NT2/D1 (cell line): ENCODE data around the gene MTFR1L.
A peak's percentile ranks its signal among the peaks of the same experiment; 100 is the strongest.

Experiments used
- DNase-seq: peaks from one replicate; pipeline ENCODE4 v3.0.0-alpha.2; 2011; ENCODE audit warnings: low read depth, low spot score
- H3K27me3 ChIP-seq: 2 replicates; pipeline ENCODE4 v1.6.0; 2011; ENCODE audit warnings: mild to moderate bottlenecking; ENCODE audit not compliant: insufficient read length, insufficient read depth
- H3K36me3 ChIP-seq: 2 replicates; pipeline ENCODE4 v1.6.1; 2011; ENCODE audit warnings: mild to moderate bottlenecking, low read length, mixed read lengths; ENCODE audit not compliant: insufficient read depth, insufficient read length
- H3K4me1 ChIP-seq: 2 replicates; pipeline ENCODE4 v1.5.1; 2011; ENCODE audit not compliant: insufficient read depth, insufficient read length
- H3K4me3 ChIP-seq: 2 replicates; pipeline ENCODE4 v1.5.1; 2011; ENCODE audit warnings: low read depth; ENCODE audit not compliant: insufficient read length
- H3K9ac ChIP-seq: 2 replicates; pipeline ENCODE4 v1.6.0; 2011; ENCODE audit warnings: low read depth; ENCODE audit not compliant: insufficient read length
- H3K9me3 ChIP-seq: 2 replicates; pipeline ENCODE4 v1.5.1; 2011; ENCODE audit warnings: mild to moderate bottlenecking, low read length; ENCODE audit not compliant: insufficient read depth
- SUZ12 ChIP-seq: IDR thresholded peaks from 2 replicates; pipeline ENCODE4 v1.6.1; 2011; ENCODE audit not compliant: insufficient read length, insufficient read depth; ENCODE audit errors: extremely low read depth
- YY1 ChIP-seq: IDR thresholded peaks from 2 replicates; pipeline ENCODE4 v1.6.1; 2011; ENCODE audit not compliant: insufficient read length, insufficient read depth
- ZNF274 ChIP-seq: IDR thresholded peaks from 2 replicates; pipeline ENCODE4 v1.6.1; 2011; ENCODE audit warnings: mild to moderate bottlenecking, low read depth, low read length

The MTFR1L gene

DNA sequence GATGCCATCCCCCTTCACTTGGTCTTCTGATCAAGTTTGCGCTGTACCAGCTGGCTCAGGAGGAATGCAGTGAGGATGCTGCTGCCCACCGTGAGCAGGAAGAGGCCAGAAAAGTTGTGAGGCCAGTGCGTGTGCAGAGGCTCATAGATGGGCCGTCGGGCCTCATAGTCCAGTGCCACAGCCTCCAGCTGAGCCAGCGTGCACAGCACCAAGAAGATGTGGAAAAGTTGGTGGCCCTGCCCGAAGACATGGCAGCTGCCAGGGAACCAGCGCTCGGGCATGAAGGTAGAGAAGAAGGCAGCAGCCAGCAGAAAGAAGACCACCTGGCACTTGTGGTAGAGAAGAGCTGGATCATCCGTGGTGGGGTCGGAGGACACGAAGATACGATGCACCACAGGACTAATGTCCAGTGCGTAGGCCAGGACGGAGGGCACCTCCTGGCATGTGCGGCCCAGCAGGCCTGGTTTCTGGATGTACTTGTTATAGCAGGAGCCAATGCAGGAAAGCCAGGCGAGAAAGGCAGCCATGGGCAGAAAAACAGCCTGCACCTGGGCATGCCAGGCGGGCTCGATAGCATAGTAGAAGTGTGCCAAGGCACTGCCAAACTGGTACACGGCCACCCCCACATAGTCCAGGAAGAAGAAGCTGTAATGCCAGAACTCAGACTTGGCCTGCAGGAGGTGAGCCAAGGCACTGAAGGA, 43.2 kb downstream of the MTFR1L start:
- H3K9ac ChIP-seq, result peak overlapping the region; percentile 51

DNA sequence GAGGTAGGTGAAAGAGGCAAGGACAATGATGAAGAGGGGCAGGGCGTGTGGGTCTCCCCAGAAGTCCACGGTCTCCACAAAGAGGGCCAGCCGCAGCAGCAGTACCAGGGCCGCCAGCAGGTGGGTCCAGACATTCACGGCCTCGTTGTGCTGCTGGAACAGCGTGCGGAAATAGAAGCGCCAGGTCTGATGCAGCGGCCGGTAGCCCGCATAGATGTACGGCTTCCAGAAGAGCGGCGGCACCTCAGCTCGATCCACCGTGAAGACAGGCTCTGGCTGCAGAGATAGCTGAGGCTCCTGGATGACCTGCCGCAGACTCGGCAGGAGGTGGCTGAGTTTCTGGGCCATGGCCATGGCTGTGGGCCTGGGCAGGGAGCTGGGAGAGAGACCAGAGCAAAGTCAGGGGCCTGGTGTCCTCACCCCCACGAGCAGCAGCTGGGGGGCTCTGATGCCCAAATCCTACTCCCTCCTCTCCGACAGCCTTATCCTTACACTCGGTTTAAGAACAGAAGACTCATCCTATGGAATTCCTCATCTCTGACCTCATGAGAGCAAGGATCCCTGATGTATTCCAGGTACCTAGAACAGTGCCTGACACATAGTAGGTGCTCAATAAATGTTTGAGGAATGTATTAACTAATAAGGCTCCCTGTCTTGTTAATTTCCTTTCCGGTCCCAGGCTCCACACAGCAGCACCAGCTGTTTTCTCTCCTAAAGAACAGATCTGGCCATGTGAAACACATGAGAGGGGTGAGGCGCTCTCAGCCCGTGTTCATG, 43.9 kb downstream of the MTFR1L start:
- Histone ChIP-seq H3K4me3 (no peak overlapping the region), H3K36me3 (peaks cover 23% of the 10 kb centered on the region), H3K9ac (no peak overlapping the region), H3K27me3 (no peaks in the 10 kb centered on the region), H3K4me1 (peaks cover 24% of the 10 kb centered on the region), H3K9me3 (no peaks in the 10 kb centered on the region)
- TF ChIP-seq ZNF274 (no peak), YY1 (no peak), SUZ12 (no peak)
- DNase-seq, result no peak

More for the DNA sequence above, 43.2 kb downstream of the MTFR1L start:
- H3K9me3 ChIP-seq, result no peaks in the 10 kb centered on the region
- no peak for DNase-seq
- no peaks in the 10 kb centered on the region for H3K27me3 ChIP-seq
- H3K4me1 ChIP-seq, result peaks cover 20% of the 10 kb centered on the region
- TF ChIP-seq YY1 (no peak), ZNF274 (no peak), SUZ12 (no peak)
- H3K4me3 ChIP-seq, result no peak overlapping the region
- H3K36me3 ChIP-seq, result peaks cover 21% of the 10 kb centered on the region

- Histone ChIP-seq H3K4me1 (peaks cover 24% of the 10 kb centered on the region), H3K27me3 (no peaks in the 10 kb centered on the region), H3K36me3 (peaks cover 26% of the 10 kb centered on the region), H3K9me3 (no peaks in the 10 kb centered on the region), H3K4me3 (no peak overlapping the region), H3K9ac (no peak overlapping the region)
- DNase-seq, result no peak
- TF ChIP-seq YY1, result no peak
- TF ChIP-seq SUZ12, result no peak
- TF ChIP-seq ZNF274, result no peak
These were observed 44.7 kb downstream of the MTFR1L start for GRCh38 chr1:25864434-25864833.

DNA sequence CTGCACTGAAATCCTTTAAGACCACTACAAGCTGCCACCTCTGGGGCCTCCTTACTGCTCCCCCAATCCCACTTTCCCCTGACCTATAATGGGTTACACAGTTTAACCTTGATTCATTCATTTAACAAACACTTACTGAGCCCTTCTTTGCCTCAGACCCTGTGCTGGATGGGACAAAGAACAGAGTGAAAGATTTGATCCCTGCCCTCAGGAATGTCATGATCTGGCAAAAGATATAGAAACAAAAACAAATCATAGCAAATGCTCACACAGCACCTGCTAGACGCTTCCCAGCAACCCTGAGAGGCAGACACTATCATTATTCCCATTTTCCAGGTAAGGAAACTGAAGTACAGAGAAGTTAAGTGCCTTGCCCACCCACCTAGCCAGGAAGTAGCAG, 46.5 kb downstream of the MTFR1L start:
- Histone ChIP-seq H3K4me3 (no peak overlapping the region), H3K9ac (no peak overlapping the region), H3K27me3 (no peaks in the 10 kb centered on the region), H3K4me1 (peaks cover 32% of the 10 kb centered on the region), H3K9me3 (no peaks in the 10 kb centered on the region), H3K36me3 (peaks cover 36% of the 10 kb centered on the region)
- TF ChIP-seq SUZ12 (no peak), YY1 (no peak), ZNF274 (no peak)
- DNase-seq, result no peak

DNA sequence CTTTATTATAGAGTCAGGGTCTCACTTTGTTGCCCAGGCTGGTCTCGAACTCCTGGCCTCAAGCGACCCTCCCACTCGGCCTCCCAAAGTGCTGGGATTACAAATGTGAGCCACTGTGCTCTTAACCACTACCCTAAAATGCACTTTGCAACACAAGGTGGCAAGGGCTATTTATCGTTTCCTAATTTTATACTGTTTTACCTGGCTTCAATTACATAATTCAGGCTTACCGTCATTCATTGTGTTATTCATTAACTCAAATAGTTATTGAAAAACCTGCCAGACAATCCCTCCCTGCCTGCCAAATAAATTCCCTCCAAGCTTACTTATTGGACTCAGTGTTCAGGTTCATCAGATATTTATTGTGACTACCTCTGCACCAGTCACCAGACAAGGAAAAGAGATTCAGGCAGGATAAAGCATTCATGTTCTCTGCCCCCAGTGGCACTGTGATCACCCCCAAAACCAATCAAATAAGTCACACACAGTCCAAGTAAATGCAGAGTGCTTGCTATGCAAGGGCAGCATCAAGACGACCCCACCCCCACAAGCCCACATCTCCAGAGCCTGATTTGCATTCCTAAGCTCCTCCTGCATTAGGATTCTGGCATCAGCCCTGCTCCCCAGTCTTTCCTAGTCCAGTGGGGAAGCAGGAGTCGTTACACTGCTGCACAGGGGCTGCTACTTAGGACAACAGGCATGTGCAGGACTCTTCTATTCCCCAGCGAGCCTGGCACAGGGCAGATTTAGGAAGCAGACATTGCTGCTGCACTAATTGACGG, 47.6 kb downstream of the MTFR1L start:
- TF ChIP-seq SUZ12, result no peak
- no peak overlapping the region for H3K4me3 ChIP-seq
- no peaks in the 10 kb centered on the region for H3K27me3 ChIP-seq
- H3K9me3 ChIP-seq, result no peaks in the 10 kb centered on the region
- H3K9ac ChIP-seq, result no peak overlapping the region
- DNase-seq, result peak; percentile 85
- H3K36me3 ChIP-seq, result peaks cover 31% of the 10 kb centered on the region
- peaks cover 32% of the 10 kb centered on the region for H3K4me1 ChIP-seq

DNA sequence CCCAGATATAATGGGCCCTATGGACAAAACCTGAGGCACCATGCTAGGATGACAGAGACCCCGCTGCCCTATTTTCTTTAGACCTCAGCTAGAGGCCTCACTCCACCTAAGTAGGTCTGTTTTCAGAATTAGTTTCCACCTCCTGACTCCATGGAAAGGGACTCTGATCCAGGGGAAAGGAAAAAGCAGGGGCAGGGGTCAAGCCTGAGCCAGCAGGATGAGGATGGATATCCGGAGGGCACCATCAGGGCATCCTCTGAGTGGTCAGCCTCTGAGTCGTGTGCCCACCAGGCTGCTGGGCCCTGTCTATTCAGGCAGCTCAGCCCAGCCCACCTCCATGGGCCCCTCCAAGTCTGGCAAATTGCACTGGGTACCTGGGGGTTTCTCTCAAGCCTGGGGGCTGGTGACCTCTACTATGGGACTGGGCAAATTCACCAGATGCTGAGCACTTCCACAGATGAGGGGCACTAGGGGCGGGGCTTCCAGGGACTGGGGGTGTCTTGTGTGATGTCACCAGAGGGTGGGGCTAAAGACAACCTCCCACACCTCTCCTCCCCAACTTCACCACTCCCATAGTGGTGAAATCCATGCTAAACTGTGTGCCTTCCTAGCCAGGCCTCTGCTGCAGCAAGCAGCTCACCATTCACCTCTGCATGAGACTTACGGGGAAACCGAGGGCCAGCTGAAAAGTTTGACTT, 50.3 kb downstream of the MTFR1L start:
- Histone ChIP-seq H3K36me3 (peaks cover 14% of the 10 kb centered on the region), H3K4me3 (no peak overlapping the region), H3K4me1 (peaks cover 32% of the 10 kb centered on the region), H3K27me3 (no peaks in the 10 kb centered on the region), H3K9ac (no peak overlapping the region), H3K9me3 (no peaks in the 10 kb centered on the region)
- no peak for DNase-seq
- TF ChIP-seq SUZ12 (no peak), YY1 (no peak), ZNF274 (no peak)

GRCh38 chr1:25870614-25871013, 50.9 kb downstream of the MTFR1L start:
- Histone ChIP-seq H3K9ac (no peak overlapping the region), H3K9me3 (no peaks in the 10 kb centered on the region), H3K27me3 (no peaks in the 10 kb centered on the region), H3K36me3 (peaks cover 14% of the 10 kb centered on the region), H3K4me1 (peaks cover 32% of the 10 kb centered on the region), H3K4me3 (no peak overlapping the region)
- DNase-seq, result no peak
- TF ChIP-seq YY1, result no peak
- no peak for TF ChIP-seq SUZ12
